Karpas-422 (cell line): Measurements from ENCODE around the gene FXYD5. TPM values are rescaled to one million over a fixed set of nuclear protein-coding genes. Genes with fewer than 3 reads are reported as not detected.
A peak's percentile ranks its signal among the peaks of the same experiment; 100 is the strongest.
"Not testable (repeated sequence)": the region's sequence is repeated elsewhere in the genome, so short reads cannot be mapped to it uniquely, and the experiment has no call there.

Experiments used
- DNase-seq: peaks from one replicate; pipeline ENCODE4 v3.0.0-alpha.2; 2015
- H2AFZ ChIP-seq: fragments of 200-600 bp; sonication (generic); 2 replicates; pipeline ENCODE4 v1.6.1; 2014; ENCODE audit warnings: antibody characterized with exemption, low read length, mixed read lengths
- H3K27ac ChIP-seq: fragments of 200-600 bp; sonication (generic); 2 replicates; pipeline ENCODE4 v1.5.1; 2014; ENCODE audit warnings: mild to moderate bottlenecking, low read length, moderate library complexity
- H3K27me3 ChIP-seq: fragments of 200-600 bp; sonication (generic); 2 replicates; pipeline ENCODE4 v1.6.1; 2014; ENCODE audit warnings: low read length, mixed read lengths
- H3K36me3 ChIP-seq: fragments of 200-600 bp; sonication (generic); 2 replicates; pipeline ENCODE4 v1.6.1; 2014; ENCODE audit warnings: low read length, mixed read lengths; ENCODE audit not compliant: insufficient read depth
- H3K4me1 ChIP-seq: fragments of 200-600 bp; sonication (generic); 2 replicates; pipeline ENCODE4 v1.6.1; 2014; ENCODE audit warnings: mild to moderate bottlenecking, low read length, mixed read lengths
- H3K4me2 ChIP-seq: fragments of 200-600 bp; sonication (generic); 2 replicates; pipeline ENCODE4 v1.6.1; 2014; ENCODE audit warnings: low read length, low read depth, mild to moderate bottlenecking; ENCODE audit not compliant: poor library complexity, severe bottlenecking
- H3K4me3 ChIP-seq: fragments of 200-600 bp; sonication (generic); 2 replicates; pipeline ENCODE4 v1.5.1; 2014; ENCODE audit warnings: mild to moderate bottlenecking, antibody characterized with exemption, low read length, mixed read lengths
- H3K79me2 ChIP-seq: fragments of 200-600 bp; sonication (generic); 2 replicates; pipeline ENCODE4 v1.6.1; 2014; ENCODE audit warnings: mild to moderate bottlenecking, low read length, mixed read lengths
- H3K9ac ChIP-seq: fragments of 200-600 bp; sonication (generic); 2 replicates; pipeline ENCODE4 v1.6.0; 2014; ENCODE audit warnings: low read length
- H3K9me2 ChIP-seq: fragments of 200-600 bp; sonication (generic), shearing (Covaris generic); replicated peaks from 2 replicates; pipeline ENCODE4 v1.6.0; 2014; ENCODE audit warnings: mild to moderate bottlenecking, low read length, moderate library complexity; ENCODE audit not compliant: insufficient read depth
- H3K9me3 ChIP-seq: fragments of 300-700, 200-600 bp; sonication (generic); 2 replicates; pipeline ENCODE4 v1.6.1; 2014; ENCODE audit warnings: low read length, mixed read lengths
- H4K20me1 ChIP-seq: fragments of 200-600 bp; sonication (generic); 2 replicates; pipeline ENCODE4 v1.6.1; 2014; ENCODE audit warnings: mild to moderate bottlenecking, antibody characterized with exemption, low read length, low read depth; ENCODE audit not compliant: insufficient read depth
- total RNA-seq: library from RNA; depleted of rRNA; stranded (reverse); fragments of >200 nt; shearing (Covaris generic); gene quantifications from 2 replicates; pipeline ENCODE4 v1.2.3, GENCODE V29; 2014; ENCODE audit warnings: low replicate concordance

The FXYD5 gene
- total RNA-seq, 1 experiment from 2014 or later = 134 TPM

DNA sequence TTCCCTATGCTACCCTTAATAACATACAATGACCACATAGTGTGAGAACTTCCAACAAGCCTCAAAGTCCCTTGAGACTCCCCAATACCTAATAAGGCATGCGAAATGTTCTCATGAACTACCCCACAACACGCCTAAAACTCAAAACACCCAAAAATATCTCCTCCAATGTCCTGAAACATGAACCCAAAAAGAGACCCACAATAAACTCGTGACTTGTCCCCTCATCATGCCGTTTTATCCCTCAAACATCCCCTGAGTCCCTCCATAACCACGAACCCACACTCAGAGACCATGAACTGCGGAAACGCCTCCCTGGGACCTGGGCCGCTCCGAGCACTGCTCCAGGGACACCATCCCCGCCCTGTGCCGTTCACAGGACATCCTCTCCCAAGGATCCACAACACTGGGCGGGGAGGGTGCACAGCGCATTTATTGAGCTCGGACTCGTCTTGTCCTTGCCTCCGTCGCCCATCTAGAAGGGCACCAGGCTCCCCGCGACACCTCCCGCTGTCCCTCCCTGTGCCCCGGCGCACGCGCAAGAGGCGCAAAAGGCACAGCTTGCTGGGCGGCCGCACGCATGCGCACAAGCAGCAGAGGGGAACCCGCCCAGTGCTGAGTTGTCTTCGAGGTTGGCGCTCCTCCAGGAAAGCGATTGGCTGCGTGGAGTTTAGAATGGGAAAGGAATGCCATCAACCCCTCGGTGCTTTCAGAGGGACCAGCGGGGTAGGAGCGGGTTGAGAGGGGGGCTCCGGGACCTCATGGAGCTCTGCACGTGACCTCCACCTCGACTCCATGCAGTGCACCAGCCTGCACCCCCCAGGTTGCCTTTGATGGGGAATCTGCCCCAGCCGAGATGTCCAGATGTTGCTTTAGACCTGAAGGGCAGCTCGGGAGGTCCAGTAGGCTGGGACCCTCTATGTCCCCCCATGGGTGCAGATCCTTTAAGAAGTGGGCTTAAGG, 30.2 kb upstream of the FXYD5 start:
- no peaks in the 10 kb centered on the region for H3K79me2 ChIP-seq
- no peaks in the 10 kb centered on the region for H3K9me3 ChIP-seq
- no peaks in the 10 kb centered on the region for H3K36me3 ChIP-seq
- peak overlapping the region; percentile 72; the same call in 1 of the 2 replicates for H2AFZ ChIP-seq
- H3K4me1 ChIP-seq = peaks cover 10% of the 10 kb centered on the region
- peak; percentile 92 for DNase-seq
- peak overlapping the region; percentile 47 for H3K9ac ChIP-seq
- H3K9me2 ChIP-seq = no peaks in the 10 kb centered on the region
- H3K4me2 ChIP-seq = peak overlapping the region; percentile 55
- H3K27me3 ChIP-seq = no peaks in the 10 kb centered on the region
- peak overlapping the region; percentile 41; the same call in 1 of the 2 replicates for H3K4me3 ChIP-seq
- no peak overlapping the region for H3K27ac ChIP-seq
- no peaks in the 10 kb centered on the region for H4K20me1 ChIP-seq

- Histone ChIP-seq H3K4me2 (no peak overlapping the region), H3K9me3 (no peaks in the 10 kb centered on the region)
Measured at GRCh38 chr19:35125270-35125717, 29.2 kb upstream of the FXYD5 start.

DNA sequence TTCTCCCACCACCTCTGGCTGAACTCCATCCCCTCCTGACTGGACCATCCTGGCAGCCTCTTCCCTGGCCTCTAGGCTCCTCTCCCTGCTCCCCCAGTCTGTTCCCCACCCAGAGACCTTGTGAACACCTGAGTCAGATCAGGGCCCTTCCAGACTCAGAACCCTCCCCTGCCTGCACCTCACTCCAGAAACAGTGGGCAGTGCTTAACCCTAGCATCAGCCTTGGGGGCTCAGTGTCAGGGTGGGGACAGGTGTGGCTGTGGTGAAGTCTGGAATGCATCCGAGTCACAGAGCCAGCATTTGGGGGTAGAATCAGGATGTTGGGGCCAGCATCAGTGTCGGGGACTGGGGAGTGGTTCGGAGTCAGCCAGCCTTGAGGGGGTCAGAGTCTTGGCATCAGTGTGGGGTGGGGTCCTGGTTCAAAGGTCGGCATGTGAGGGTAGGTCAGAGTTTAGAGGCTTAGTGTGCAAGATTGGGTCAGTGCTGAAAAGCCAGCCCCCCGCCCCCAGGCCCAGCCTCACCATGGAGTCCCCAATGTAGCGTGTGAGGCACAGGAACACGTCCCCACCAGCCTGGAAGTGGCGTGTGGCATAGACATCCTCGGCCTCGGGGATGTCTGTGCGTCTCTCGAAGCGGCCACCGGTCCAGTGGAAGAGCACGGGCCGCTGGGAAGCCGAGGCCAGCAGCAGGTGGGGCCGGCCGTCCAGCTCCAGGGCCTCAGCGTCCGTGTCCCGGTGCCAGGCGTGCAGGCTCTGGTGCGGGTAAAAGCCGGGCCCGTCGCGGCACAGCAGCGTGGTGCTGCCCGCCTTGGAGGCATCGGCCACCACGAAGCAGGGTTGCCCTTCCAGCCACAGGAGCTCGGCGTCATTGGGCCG, 28.5 kb upstream of the FXYD5 start:
- peaks cover 10% of the 10 kb centered on the region for H3K4me1 ChIP-seq
- H3K27me3 ChIP-seq = no peaks in the 10 kb centered on the region
- no peak for DNase-seq
- H3K9me2 ChIP-seq = no peaks in the 10 kb centered on the region
- H3K4me2 ChIP-seq = no peak overlapping the region
- no peaks in the 10 kb centered on the region for H3K9me3 ChIP-seq
- no peak overlapping the region for H3K4me3 ChIP-seq
- H3K9ac ChIP-seq = no peak overlapping the region
- no peaks in the 10 kb centered on the region for H3K36me3 ChIP-seq
- H2AFZ ChIP-seq = no peak overlapping the region
- H4K20me1 ChIP-seq = no peaks in the 10 kb centered on the region
- no peaks in the 10 kb centered on the region for H3K79me2 ChIP-seq
- H3K27ac ChIP-seq = no peak overlapping the region

More at GRCh38 chr19:35125270-35125717, 29.2 kb upstream of the FXYD5 start:
- H3K36me3 ChIP-seq = no peaks in the 10 kb centered on the region
- H2AFZ ChIP-seq = no peak overlapping the region
- peaks cover 10% of the 10 kb centered on the region for H3K4me1 ChIP-seq
- no peak overlapping the region for H3K27ac ChIP-seq
- H3K4me3 ChIP-seq = no peak overlapping the region
- H3K27me3 ChIP-seq = no peaks in the 10 kb centered on the region
- H4K20me1 ChIP-seq = no peaks in the 10 kb centered on the region
- H3K9ac ChIP-seq = no peak overlapping the region
- no peaks in the 10 kb centered on the region for H3K9me2 ChIP-seq
- H3K79me2 ChIP-seq = no peaks in the 10 kb centered on the region
- no peak for DNase-seq

- Histone ChIP-seq H3K9me2 (no peaks in the 10 kb centered on the region), H3K9ac (no peak overlapping the region), H3K4me2 (no peak overlapping the region), H3K79me2 (no peaks in the 10 kb centered on the region), H3K4me3 (no peak overlapping the region), H3K27ac (no peak overlapping the region), H3K9me3 (no peaks in the 10 kb centered on the region), H4K20me1 (no peaks in the 10 kb centered on the region), H3K27me3 (no peaks in the 10 kb centered on the region), H3K36me3 (no peaks in the 10 kb centered on the region), H3K4me1 (peaks cover 10% of the 10 kb centered on the region), H2AFZ (no peak overlapping the region)
- no peak for DNase-seq
Measured at GRCh38 chr19:35126624-35126959, 27.9 kb upstream of the FXYD5 start.

- Histone ChIP-seq H3K79me2 (no peaks in the 10 kb centered on the region), H3K9me2 (no peaks in the 10 kb centered on the region), H2AFZ (no peak overlapping the region), H3K27ac (no peak overlapping the region), H3K4me3 (no peak overlapping the region), H3K9ac (no peak overlapping the region), H3K27me3 (no peaks in the 10 kb centered on the region), H3K36me3 (no peaks in the 10 kb centered on the region), H3K4me2 (no peak overlapping the region), H3K9me3 (no peaks in the 10 kb centered on the region), H3K4me1 (peaks cover 10% of the 10 kb centered on the region), H4K20me1 (no peaks in the 10 kb centered on the region)
- no peak for DNase-seq
Measured at GRCh38 chr19:35127871-35128270, 26.7 kb upstream of the FXYD5 start.

GRCh38 chr19:35128398-35129057, 26.0 kb upstream of the FXYD5 start:
- Histone ChIP-seq H3K9me3 (no peaks in the 10 kb centered on the region), H3K9me2 (no peaks in the 10 kb centered on the region), H2AFZ (no peak overlapping the region), H3K27ac (no peak overlapping the region), H3K4me1 (peaks cover 10% of the 10 kb centered on the region), H3K27me3 (no peaks in the 10 kb centered on the region), H3K36me3 (no peaks in the 10 kb centered on the region), H4K20me1 (no peaks in the 10 kb centered on the region), H3K4me2 (no peak overlapping the region), H3K79me2 (no peaks in the 10 kb centered on the region), H3K4me3 (no peak overlapping the region), H3K9ac (no peak overlapping the region)
- DNase-seq = no peak

- H3K9ac ChIP-seq, H4K20me1 ChIP-seq, H3K36me3 ChIP-seq, H3K79me2 ChIP-seq, H3K27me3 ChIP-seq, H3K4me2 ChIP-seq, H3K9me2 ChIP-seq, H3K27ac ChIP-seq, H2AFZ ChIP-seq, H3K9me3 ChIP-seq, H3K4me3 ChIP-seq, H3K4me1 ChIP-seq, DNase-seq: not testable (repeated sequence)
Measured at GRCh38 chr19:35129724-35130274, 24.7 kb upstream of the FXYD5 start.
